SIG-M5 treated with dmso at 0.1 percent for 504 hours (cell line): ENCODE data around the gene OTOF.

Experiments
- DNase-seq: peaks from one replicate; lab custom pipeline; 2025; ENCODE audit not compliant: unreplicated experiment; lab: John Stamatoyannopoulos, UW

The OTOF gene

DNA sequence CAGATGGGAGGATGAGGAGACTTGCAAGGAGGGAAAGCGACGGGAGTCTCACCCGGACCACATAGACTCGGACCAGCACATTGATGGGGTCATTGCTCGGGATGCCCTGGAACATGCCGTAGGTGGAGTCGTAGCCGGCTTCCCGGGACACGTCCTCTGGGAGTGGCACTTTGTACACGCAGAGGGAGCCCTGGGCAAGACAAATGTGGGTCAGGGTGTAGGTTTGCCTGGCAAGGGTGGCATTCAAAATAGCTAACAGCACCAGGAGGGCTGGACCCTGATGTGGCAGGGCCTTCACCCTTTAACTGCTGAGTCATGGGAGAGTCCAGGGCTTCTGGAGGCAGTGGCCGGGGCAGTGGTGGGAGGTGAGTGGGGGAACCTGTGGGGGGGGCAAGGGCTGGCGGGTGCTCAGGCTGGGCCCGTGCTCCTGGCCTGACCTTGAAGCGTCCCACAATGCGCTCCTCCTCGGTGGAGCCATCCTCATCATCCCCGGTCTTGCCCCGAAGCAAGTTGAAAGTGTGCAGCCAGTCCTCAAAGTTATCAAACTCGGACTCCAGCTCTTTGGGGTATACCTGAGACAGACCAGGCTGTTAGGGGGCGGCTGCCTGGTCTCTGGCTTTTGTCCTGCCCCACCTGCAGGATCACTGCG is 11.1 kb downstream of the OTOF start:
- no peak for DNase-seq

DNA sequence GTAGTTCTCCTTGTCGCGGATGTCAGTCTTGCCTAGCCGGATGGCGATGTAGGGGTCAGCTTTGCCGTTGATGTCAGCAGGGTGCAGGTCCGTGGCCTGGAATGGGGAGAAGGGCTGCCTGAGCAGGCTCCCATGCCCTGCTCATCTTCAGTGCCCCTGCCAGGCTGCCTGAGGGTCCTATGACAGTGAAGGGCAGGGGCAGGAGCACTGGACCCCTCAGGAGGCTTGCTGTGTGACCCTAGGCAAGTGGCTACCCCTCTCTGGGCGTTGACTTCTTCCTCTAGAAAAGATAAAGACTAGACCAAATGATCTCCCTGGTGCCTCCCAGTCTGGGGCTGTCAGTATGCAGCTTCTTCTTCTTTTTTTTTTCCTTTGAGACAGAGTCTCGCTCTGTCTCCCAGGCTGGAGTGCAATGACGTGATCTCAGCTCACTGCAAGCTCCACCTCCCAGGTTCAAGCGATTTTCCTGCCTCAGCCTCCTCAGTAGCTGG is 11.9 kb downstream of the OTOF start:
- DNase-seq: no peak

DNA sequence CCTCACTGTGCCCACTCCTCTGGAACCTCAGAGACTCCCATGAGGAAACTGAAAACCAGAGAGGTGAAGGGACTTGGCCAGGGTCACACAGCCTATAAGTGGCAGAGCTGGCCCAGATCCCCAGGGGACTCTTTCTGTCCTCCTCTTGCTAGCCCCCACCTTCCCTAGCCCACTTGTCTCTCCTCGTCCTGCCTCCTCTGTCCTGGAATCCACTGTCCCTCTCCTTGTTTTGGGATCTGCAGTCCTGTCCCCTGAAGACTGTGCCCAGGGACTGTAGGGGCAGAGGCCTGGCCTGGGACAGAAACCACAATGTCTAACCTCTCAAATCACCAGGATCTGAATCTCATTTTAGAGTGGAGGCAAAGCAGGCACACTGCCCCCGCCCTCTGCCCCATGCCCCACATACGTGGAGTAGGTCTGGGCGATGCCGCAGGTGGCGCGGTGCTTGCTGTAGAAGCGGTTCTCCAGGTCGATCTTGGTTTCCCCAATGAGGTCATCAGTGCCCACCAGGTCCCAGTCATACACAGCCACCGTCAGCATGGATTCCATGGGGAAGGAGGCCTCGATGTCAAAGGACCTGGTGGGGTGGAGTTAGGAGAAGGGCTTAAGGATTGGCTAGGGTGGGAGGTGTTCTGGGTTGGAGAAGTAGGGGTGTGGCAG is 12.5 kb downstream of the OTOF start:
- DNase-seq: no peak

DNA sequence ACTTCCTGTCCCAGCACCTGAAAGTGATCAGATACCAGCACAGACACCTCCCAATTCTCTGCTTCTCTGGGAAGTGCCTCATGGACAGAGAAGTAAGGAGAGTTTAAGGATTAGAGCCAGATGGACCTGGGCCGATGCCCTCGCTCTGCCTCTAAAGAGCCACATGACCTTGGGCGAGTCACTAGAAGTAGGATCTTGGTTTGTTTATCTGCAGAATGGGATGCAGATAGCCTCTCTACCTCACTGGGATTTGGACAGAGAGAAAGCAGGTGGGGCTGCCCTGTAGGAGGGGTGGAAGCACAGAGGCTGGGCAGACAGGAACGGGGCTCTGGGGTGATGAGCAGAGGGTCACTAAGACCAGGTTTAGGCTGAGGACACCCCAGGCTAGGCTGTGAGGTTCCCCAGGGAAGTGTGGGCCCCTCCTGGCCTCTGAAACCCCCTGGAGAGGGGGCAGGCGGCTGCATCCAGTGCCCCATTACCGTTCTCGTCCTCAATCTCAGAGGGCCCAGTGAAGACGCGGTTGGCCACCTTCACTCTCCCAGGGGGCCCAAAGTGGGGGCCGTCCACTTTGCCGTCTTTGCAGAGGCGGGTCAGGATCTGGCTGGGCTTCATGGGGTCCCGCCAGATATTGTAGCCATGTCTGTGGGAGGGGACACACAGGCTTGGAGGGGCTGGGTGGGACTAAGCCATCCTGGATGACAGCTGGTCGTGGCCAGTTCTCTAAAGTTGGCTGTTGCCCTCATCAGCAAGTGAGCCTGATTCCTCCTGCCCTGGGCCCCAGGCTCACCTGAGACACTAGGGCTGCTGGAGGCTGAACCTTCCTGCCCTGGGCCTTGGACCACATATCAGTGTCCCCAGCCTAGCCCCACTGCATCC is 13.3 kb downstream of the OTOF start:
- no peak for DNase-seq

DNA sequence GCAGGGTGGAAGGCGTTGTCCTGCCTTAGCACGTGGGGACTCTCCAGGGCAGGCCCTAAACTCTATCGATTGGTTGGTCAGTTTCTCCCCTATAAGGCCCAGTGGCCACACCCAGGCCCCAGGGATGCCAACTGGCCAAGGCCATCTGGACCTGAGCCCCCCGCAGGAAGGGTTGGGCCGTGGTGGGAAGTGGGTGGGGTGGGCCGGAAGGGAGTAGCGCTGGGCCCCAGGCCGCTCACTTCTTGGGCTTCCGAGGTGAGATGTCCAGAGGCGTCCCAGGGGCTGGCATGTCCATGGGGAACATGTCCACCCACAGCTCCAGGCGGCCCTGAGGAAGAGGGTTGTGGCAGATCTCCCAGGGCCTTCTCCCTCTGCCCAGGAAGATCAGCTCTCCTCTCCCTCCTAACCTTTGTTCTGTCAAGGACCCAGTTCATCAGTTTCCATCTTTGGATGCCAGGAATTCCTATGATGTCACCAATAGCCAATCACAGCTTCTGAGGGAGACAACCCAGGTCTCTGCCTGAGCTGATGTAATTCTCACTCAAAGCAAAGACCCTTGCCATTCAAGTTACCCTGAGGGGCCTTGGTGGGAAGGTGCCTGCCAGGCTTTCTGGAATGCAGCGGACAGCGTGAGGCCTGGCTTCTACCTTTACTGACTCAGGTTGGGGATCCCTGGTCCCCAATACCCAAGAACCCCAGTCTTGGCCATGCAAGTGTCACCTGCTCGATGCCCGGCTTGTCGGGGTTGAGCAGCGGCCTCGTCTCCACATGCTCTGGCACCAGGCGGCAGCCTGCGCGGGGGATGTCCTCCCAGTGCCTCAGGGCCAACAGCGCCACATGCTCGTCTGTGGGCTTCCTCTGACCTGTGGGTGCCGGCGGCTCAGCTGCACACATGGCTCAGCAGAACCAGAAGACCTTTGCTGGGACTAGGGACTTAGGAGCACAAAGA is 14.4 kb downstream of the OTOF start:
- no peak for DNase-seq

DNA sequence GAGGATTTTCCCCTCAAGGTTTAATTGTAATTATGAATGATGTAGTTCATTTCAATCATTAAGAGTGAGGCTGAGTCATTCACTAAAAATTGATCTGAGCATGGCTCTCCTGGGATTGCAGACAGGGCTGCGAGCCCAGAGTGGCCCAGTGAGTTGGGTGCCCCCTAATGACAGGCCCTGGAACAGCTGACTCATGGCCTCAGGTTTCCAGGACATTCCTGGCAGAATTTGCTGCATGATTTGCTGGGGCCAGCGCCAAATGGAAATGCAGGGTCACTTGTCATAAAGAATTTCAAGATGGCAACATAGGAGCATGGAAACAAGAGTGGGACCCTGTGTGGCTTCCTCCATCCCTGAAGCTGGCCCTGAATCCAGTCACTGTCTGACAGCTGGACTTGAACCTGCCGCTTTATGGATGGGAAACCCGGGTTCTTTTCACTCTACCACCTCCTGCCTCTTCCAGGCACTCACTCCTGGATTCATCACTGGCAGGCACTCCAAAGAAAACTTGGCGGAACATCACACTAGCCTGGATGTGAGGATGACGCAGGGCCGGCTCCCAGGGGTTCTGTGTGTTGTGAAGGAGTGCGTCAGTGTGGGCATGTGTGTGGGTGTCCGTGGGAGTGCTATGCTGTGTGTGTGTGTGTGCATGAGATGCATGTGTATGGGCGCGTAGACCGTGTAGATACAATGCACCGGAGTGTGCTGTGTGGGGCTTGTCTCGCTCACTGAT is 15.2 kb downstream of the OTOF start:
- peak; percentile 28 for DNase-seq

DNA sequence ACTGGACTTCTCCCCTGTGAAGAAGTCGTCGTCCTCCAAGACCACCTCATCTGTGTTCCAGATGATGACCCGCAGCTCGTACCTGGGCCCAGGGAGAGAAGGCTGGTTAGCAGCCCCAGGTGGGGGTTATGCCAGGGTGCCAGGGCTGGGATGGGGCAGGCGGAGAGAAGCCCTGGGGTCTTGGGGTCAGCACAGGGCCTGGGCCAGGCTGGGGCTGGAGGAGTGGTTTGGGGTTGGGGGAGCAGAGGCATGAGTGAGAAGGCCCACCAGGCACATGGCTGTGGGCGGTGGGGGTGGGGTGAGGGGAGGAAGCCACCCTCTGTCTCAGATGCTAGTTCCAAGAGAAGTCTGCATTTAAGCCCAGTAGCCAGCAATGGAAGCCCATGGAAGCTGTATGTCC is 15.8 kb downstream of the OTOF start:
- no peak for DNase-seq

DNA sequence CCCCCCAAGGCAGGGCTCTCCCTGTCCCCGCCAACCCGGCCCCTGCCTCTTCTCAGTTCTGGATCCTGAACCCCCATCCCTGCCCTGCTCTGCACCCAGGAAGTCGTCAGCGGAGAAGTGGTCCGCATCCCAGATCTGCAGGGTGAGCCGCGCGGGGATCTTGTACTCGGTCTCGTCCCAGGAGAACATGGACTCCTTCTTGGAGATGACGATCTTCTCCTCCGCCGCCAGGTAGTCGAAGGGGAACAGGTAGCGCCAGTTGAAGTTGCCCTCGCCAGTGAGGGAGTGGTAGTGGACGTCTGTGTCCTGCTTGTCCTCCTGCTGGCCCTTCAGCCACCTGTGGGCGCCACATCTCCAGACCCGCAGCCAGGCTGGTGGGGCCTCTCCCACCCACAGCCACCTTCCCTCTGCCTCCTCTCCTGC is 16.3 kb downstream of the OTOF start:
- no peak for DNase-seq

DNA sequence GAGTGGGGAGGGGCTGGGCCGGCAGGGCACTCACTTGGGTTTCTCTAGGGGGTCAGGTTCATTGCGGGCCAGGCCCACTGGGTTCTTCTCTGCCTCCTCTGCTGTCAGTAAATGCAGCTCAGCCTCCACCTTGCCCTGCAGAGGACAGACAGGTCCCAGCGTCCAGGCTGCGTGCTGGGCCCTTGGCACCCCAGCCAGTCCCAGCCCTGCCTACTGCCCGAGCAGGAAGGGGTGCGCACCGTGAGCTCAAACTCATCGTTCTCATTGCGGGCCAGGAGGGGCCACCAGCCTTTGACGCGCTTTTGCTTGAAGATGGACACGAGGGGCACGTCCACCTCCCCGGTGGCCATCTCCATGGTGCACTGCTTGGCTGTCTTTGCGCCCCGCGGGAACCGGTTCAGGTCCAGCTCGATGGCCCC is 17.3 kb downstream of the OTOF start:
- DNase-seq: no peak

DNA sequence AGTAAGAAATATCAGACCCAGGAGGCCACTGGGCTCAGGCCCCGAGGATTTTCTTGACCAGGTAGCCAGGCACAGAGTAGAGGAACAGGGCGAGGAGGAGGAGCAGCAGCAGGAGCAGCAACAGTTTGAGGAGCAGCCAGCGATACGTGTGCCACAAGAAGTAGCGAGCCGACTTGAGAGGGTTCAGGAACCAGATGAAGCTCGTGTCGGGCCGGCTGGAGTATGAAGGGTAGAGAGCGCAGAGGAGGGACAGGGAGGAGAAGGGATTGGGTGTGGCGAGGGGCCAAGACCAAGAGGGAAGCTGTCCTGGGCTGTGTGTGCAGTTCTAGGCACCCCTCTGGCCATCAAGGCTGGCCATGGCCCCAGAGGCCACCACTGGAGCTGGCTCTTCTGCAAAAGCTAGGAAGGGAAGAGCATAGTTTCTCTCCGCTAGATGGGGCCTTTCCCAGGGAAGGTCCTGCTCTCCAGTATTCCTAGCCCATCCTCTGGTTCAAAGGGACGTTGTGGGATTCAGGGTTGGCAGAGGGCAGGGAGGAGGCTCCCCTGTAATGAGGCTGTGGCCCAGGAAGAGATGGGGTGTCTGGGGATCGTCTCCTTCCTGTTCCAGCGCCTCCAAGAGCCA is 17.8 kb downstream of the OTOF start:
- no peak for DNase-seq

DNA sequence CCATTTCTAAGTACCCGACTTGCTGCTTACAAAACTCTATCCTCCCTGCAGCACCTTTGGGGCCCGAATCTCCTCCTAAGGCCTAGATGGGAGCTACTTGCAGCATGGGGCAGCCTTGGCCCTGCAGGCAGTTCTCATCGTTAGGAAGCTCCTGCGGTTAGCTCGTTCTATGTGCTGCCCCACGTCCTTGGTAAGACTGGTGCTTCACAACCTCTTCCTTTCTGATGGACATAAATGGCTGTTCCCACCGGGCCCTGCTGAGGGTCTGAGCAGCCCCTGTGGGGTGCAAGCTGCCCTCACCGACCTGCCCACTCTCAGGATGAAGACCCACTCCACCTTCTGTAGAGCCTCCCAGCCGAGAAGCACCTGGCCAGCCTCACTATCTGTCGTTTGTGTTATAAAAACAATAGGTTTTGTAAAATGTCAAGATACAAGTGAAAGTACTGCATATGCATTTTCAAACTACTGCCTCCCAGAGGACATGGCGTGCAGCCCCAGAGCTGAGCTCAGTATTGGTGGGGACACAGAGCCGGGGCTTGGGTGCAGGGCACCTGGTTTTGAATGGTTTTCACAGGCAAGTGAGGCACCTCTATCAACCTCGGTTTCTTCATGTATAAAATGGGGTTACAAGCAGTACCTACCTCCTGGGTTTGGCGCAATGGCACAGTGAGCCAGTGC is 19.4 kb downstream of the OTOF start:
- DNase-seq: no peak

DNA sequence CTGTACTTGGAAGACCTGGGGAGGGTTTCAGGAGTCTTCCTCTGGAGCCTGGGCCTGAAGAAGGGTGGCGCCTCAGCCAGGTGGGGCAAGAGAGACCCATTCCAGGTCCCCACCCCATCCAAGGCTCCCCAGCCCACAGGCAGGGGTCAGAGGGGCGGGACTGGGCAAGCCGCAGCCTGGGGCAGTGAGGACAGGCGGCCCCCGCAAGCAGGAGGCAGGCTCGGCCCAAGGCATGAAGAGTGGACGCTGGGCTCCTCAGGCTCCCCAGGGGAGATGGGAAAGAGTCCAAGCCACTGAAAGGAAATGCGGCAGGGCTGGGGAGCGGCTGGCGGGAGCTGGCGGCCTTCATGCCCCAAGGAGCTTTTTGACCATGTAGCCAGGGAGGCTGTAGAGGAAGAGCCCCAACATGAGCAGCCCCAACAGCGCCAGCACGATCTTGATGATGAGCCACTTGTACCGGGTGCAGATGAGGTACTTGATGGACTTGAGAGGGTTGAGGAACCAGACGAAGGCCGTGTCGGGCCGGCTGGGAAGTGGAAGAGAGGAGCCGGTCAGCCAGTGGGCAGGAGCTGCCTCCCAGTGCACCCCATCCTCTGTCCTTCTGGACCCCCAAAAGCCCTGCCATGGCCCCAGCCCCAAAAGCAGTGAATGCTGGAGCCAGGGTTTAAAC is 20.1 kb downstream of the OTOF start:
- DNase-seq: no peak

DNA sequence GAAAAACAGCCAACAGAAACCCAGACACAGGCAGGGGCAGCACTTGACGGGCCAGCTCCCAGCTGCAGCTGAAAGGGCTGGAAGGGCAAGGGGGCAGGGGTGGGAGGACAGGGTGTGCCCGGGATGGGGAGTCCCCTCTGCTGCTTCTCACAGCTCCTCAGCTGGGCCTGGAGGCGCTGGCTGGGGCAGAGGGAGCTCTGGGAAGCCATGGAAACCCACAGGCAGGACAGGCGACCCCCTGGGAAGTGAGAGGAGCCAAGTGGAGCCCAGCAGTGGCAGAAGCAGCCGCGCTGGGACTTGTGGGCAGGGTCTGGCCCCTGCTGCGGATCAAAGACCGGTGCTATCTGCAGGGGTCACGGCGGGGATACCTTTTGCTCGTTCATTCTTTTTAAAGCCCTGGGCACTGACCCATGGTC is 20.7 kb downstream of the OTOF start:
- no peak for DNase-seq

DNA sequence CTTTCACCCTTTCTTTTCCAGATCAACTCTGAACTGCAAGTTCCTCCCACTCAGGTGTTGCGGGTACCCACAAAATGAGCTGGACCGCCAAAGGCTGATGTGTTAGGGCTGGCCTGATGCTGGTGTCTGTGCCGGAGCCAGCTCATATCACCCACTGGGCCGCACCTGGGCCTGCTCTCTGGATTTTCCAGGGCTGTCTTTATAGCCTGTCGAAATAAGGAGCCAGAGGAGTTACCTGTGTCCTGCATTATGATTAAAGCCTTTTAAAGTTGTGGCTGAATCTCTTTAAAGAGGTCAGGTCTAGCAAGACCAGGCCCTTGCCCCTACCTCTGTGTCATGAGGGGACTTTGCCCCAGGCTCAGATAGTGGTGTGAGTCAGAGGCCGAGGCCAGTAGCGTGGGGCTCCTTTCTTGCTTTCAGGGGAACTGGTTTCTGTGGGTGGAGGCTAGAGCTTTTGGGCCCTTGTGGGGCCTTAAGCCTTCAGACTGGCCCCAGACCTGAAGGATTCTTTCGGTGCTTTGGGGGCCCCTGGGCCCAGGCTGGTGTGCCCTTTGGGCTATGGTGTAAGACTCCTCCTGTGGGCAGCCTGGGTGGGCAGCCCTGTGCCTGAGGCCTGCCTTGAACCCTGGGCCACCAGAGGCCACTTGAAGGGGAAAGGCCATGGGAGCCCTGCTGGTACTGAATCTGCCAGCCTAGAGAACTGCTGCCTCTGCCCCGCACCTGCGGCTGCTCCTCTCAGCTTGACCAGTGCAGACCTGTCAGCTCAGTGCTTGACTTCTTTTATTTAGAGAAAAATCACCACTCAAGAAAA is 21.3 kb downstream of the OTOF start:
- no peak for DNase-seq

DNA sequence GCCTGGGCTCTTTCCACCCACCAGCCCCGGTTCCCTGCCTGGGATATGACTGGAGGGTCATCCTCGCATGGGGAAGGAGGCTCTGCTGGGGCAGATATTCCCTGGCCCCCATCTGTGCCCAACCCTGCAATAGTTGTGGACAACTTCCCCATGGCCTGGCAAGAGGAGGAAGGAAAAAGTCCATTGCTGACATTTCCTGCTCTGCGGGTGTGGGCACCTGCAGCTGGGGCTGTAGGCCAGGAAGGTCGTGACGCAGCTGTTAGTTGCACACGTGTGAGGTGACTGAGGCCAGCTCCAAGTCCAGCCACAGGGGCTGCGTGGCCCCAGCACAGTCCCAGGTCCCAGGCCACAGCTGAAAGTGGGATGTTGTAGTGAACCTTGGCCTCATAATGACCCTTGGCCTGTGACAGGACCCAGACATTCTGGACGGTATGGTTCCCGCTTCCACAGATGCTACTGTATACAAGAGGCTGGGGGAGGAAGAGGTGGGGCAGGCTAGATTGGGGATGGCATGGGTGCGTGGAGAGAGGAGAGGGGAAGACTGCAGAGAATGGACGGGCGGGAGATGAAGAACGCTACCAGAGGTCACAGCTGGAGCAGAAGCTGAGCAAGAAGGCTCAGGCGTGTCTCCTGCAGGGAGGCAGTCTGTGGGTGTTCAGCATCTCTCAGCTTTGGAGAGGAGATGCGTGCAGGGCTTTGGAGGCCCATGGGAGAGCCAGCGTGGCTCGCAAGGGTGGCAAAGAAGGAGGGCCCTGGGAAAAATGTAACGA is 22.1 kb downstream of the OTOF start:
- no peak for DNase-seq

DNA sequence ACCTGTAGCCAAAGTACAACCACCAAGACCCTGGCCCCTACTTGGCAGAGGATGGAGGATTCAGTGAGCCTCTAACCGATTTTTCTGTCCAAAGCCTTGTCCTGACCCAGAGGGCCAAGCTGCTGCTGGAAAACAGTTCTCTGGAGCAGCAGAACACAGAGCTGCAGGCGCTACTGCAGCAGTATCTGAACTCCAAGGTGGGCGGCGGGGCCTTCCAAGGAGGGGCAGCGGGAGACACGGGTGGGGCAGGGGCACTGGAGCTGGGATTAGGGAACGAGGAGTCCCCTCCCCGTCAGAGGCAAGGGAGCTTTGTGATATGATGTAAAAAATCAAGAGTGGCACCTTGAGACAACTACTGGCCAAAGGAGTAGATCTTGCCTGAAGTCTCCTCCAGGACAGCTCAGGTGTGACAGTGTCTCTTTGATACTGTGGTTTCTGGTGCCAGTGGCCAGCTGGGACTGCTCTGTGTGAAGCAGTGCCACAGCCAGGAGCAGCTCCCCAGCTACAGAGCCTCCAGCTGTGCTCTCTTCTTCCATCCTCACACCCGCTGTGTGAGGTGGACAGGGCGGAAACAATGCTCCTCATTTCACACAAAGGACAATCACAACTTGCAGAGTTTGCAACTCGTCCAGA is 22.8 kb downstream of the OTOF start:
- DNase-seq: no peak
